SK-MEL-5 (cell line): ENCODE results near the gene TRAPPC6A. TPM values are rescaled to one million over a fixed set of nuclear protein-coding genes. Genes with fewer than 3 reads are reported as not detected.

Source experiments
- DNase-seq: peaks from one replicate; pipeline ENCODE4 v3.0.0-alpha.2; 2016; ENCODE audit warnings: low read depth, low spot score
- in situ Hi-C: cut with HindIII; loops from 2 replicates; pipeline ENCODE4 v1.10.0; 2016; ENCODE audit warnings: low sequenced_read_pairs, high pct_unique_total_duplicates, low pct_unique_long_range_greater_than_20kb
- total RNA-seq: library from RNA; depleted of rRNA; stranded (reverse); fragments of >200 nt; shearing (Covaris generic); gene quantifications from 2 replicates; pipeline ENCODE4 v1.2.3, GENCODE V29; 2014

Gene TRAPPC6A
- total RNA-seq, 1 experiment from 2014 or later = 22.1 TPM

GRCh38 chr19:45170146-45171106 is 7.6 kb downstream of the TRAPPC6A start:
- no peak for DNase-seq
- in situ Hi-C loops = no loop called here

GRCh38 chr19:45169602-45170001 is 8.4 kb downstream of the TRAPPC6A start:
- DNase-seq = no peak
- in situ Hi-C loops = no loop called here

- in situ Hi-C loops = no loop called here
Observed at GRCh38 chr19:45168767-45169351, 9.2 kb downstream of the TRAPPC6A start.

GRCh38 chr19:45166723-45167252 is 11.2 kb downstream of the TRAPPC6A start:
- in situ Hi-C loops = no loop called here
- DNase-seq = no peak

More at GRCh38 chr19:45168767-45169351, 9.2 kb downstream of the TRAPPC6A start:
- DNase-seq = no peak

GRCh38 chr19:45164577-45165335 is 13.3 kb downstream of the TRAPPC6A start:
- DNase-seq = no peak
- in situ Hi-C loops = no loop called here

- in situ Hi-C loops = no loop called here
- DNase-seq = no peak
Observed at GRCh38 chr19:45163751-45164460, 14.1 kb downstream of the TRAPPC6A start.

- no peak for DNase-seq
Observed at GRCh38 chr19:45163156-45163555, 14.9 kb downstream of the TRAPPC6A start.

GRCh38 chr19:45162608-45163143 is 15.4 kb downstream of the TRAPPC6A start:
- in situ Hi-C loops = no loop called here
- no peak for DNase-seq

More at GRCh38 chr19:45163156-45163555, 14.9 kb downstream of the TRAPPC6A start:
- in situ Hi-C loops = no loop called here

GRCh38 chr19:45161738-45162607 is 16.1 kb downstream of the TRAPPC6A start:
- DNase-seq = peak; percentile 49
- in situ Hi-C loops = no loop called here

- in situ Hi-C loops = no loop called here
- DNase-seq = no peak
Observed at GRCh38 chr19:45160870-45161737, 16.9 kb downstream of the TRAPPC6A start, which contains the start of gene NKPD1. Gene NKPD1, minus strand, starts transcription at chr19:45160982. Its CDS starts 832 bp downstream, at chr19:45160150.

- in situ Hi-C loops = no loop called here
- no peak for DNase-seq
Observed at GRCh38 chr19:45159971-45160324, 18.1 kb downstream of the TRAPPC6A start.

- DNase-seq = no peak
- in situ Hi-C loops = no loop called here
Observed at GRCh38 chr19:45159210-45159970, 18.6 kb downstream of the TRAPPC6A start.

GRCh38 chr19:45158503-45159209 is 19.4 kb downstream of the TRAPPC6A start:
- no peak for DNase-seq
- in situ Hi-C loops = no loop called here

- in situ Hi-C loops = no loop called here
- DNase-seq = no peak
Observed at GRCh38 chr19:45156751-45157150, 21.3 kb downstream of the TRAPPC6A start.
